Endothelial cell of umbilical vein (primary cell): ENCODE data around the gene TIRAP. TPM values are rescaled to one million over a fixed set of nuclear protein-coding genes. Genes with fewer than 3 reads are reported as not detected.

ENCODE experiments used
- BruUV-seq: library from RNA; stranded (reverse); fragments of 400-500 nt; replicated peaks from 2 replicates; lab custom pipeline; 2021; lab: Mats Ljungman, UMichigan
- CTCF ChIA-PET: fragments of 300-600, 350-600 bp; sonication (Branson Sonifier 250); formaldehyde crosslinking; loops from one replicate; lab custom pipeline; 2021; ENCODE audit warnings: antibody characterized with exemption, inconsistent platforms; lab: Charles Lee
- POLR2A ChIA-PET: fragments of 300-600, 350-600 bp; sonication (Branson Sonifier 250); formaldehyde crosslinking; loops from one replicate; lab custom pipeline; 2021; ENCODE audit warnings: antibody characterized with exemption, inconsistent platforms; lab: Charles Lee
- DNase-seq: peaks from one replicate; pipeline ENCODE4 v3.0.0-alpha.2; 2011; ENCODE audit warnings: low read depth, low spot score
- FAIRE-seq: peaks from 2 replicates; lab custom pipeline; 2011; peaks lifted over from hg19 to GRCh38; lab: Jason Lieb, UNC
- H2AFZ ChIP-seq: 2 replicates; pipeline ENCODE4 v1.6.0; 2012; ENCODE audit warnings: low read depth, low read length, control low read depth, inconsistent platforms
- H3K27ac ChIP-seq: 2 replicates; pipeline ENCODE4 v1.5.1; 2011; ENCODE audit warnings: low read depth, mild to moderate bottlenecking, control low read depth, low read length, moderate library complexity; ENCODE audit not compliant: insufficient read depth
- H3K27me3 ChIP-seq, 2 experiments: 2 replicates each; pipeline versions ENCODE4 v1.6.0 to v1.6.1; 2011; ENCODE audit warnings: low read length in 2 of 2, mixed read lengths in 1 of 2; ENCODE audit not compliant: control insufficient read depth in 2 of 2, insufficient read depth in 2 of 2
- H3K36me3 ChIP-seq, 2 experiments: 2 replicates in 1 of 2; 3 replicates in 1 of 2; pipeline ENCODE4 v1.5.1; 2011; ENCODE audit warnings: low read length in 2 of 2, mild to moderate bottlenecking in 1 of 2, moderate library complexity in 1 of 2; ENCODE audit not compliant: control insufficient read depth in 2 of 2, insufficient read depth in 2 of 2; ENCODE audit errors: extremely low read depth in 1 of 2
- H3K4me1 ChIP-seq: 3 replicates; pipeline ENCODE4 v1.5.1; 2011; ENCODE audit warnings: mild to moderate bottlenecking, low read length; ENCODE audit not compliant: control insufficient read depth, insufficient read depth; ENCODE audit errors: extremely low read depth
- H3K4me2 ChIP-seq: 2 replicates; pipeline ENCODE4 v1.6.1; 2011; ENCODE audit warnings: low read length, control low read depth, mixed read lengths; ENCODE audit not compliant: insufficient read depth
- H3K4me3 ChIP-seq, 3 experiments: fragments of 200-600 bp in 1 of 3; sonication (generic), shearing (Covaris generic) in 1 of 3; replicated peaks in 1 of 3; 2 replicates each; pipeline ENCODE4 v1.5.1; 2011 to 2016; ENCODE audit warnings: control low read depth in 3 of 3, low read length in 3 of 3, mild to moderate bottlenecking in 2 of 3, inconsistent platforms in 1 of 3, low read depth in 1 of 3, moderate library complexity in 1 of 3; ENCODE audit not compliant: insufficient read depth in 1 of 3
- H3K79me2 ChIP-seq: 2 replicates; pipeline ENCODE4 v1.6.0; 2012; ENCODE audit warnings: low read length, inconsistent platforms; ENCODE audit not compliant: control insufficient read depth, insufficient read depth
- H3K9ac ChIP-seq: replicated peaks from 2 replicates; pipeline ENCODE3; 2011; ENCODE audit warnings: low read length, control low read depth; ENCODE audit not compliant: insufficient read depth; ENCODE audit errors: extremely low read depth
- H3K9me1 ChIP-seq: replicated peaks from 3 replicates; pipeline ENCODE4 v1.6.0; 2011; ENCODE audit warnings: mild to moderate bottlenecking, low read length; ENCODE audit not compliant: control insufficient read depth, insufficient read depth; ENCODE audit errors: extremely low read depth
- H3K9me3 ChIP-seq: replicated peaks from 2 replicates; pipeline ENCODE4 v1.5.1; 2012; ENCODE audit warnings: low read length, inconsistent platforms; ENCODE audit not compliant: control insufficient read depth, insufficient read depth
- H4K20me1 ChIP-seq: replicated peaks from 2 replicates; pipeline ENCODE3; 2011; ENCODE audit warnings: mild to moderate bottlenecking, low read length; ENCODE audit not compliant: control insufficient read depth, insufficient read depth; ENCODE audit errors: extremely low read depth
- EZH2 ChIP-seq: IDR thresholded peaks from 2 replicates; pipeline ENCODE4 v1.6.1; 2012; ENCODE audit warnings: borderline replicate concordance, low read depth, mild to moderate bottlenecking, moderate library complexity, low read length, inconsistent platforms; ENCODE audit not compliant: severe bottlenecking
- FOS ChIP-seq: IDR thresholded peaks from 2 replicates; pipeline ENCODE4 v1.6.1; 2011; ENCODE audit warnings: mild to moderate bottlenecking, low read length, moderate library complexity, borderline replicate concordance; ENCODE audit not compliant: insufficient read depth
- GATA2 ChIP-seq: IDR thresholded peaks from 2 replicates; pipeline ENCODE4 v1.7.0; 2011; ENCODE audit warnings: low read depth, mild to moderate bottlenecking, moderate library complexity, mixed read lengths, low read length; ENCODE audit not compliant: insufficient read length, insufficient read depth
- JUN ChIP-seq: IDR thresholded peaks from 2 replicates; pipeline ENCODE4 v1.6.1; 2011; ENCODE audit warnings: borderline replicate concordance, low read depth; ENCODE audit not compliant: insufficient read length, insufficient read depth
- MAX ChIP-seq: IDR thresholded peaks from 2 replicates; pipeline ENCODE4 v1.6.1; 2011; ENCODE audit not compliant: insufficient read depth, insufficient read length
- MYC ChIP-seq: IDR thresholded peaks from one replicate; pipeline ENCODE4 v1.6.1; 2011; ENCODE audit warnings: mild to moderate bottlenecking, low read depth, low read length
- POLR2A ChIP-seq: IDR thresholded peaks from 2 replicates; pipeline ENCODE4 v1.6.1; 2012; ENCODE audit warnings: low read depth, mild to moderate bottlenecking, control low read depth, low read length
- POLR2AphosphoS5 ChIP-seq: IDR thresholded peaks from 2 replicates; pipeline ENCODE4 v1.6.1; 2012; ENCODE audit warnings: low read depth, mild to moderate bottlenecking, control low read depth, low read length, moderate library complexity; ENCODE audit not compliant: insufficient read depth
- dilution Hi-C: fragments of 300-500 bp; cut with MboI; formaldehyde crosslinking; loops from one replicate; pipeline ENCODE4 v1.15.0; 2019; ENCODE audit warnings: low sequenced_read_pairs; ENCODE audit not compliant: extremely low pct_ligation_motif_present
- intact Hi-C: fragments of 100-400 bp; cut with micrococcal nuclease; formaldehyde crosslinking; loops from one replicate; pipeline ENCODE4 v1.10.0; 2022
- polyA plus RNA-seq, 4 experiments: library from polyadenylated mRNA; depleted of rRNA in 3 of 4; stranded (reverse) in 3 of 4; unstranded in 1 of 4; fragments of >200 nt; gene quantifications; 2 replicates each; pipeline versions ENCODE4 v1.2.1 to v1.2.3, GENCODE V29; 2011 to 2012; ENCODE audit warnings: missing spikeins in 1 of 4
- total RNA-seq: library from RNA; stranded (reverse); gene quantifications from 2 replicates; pipeline ENCODE4 v1.2.3, GENCODE V29; 2021
- TF ChIP-seq, protein P1 (sequence below), 2 donors: IDR thresholded peaks; 1 replicate in 1 of 2; 2 replicates in 1 of 2; pipeline ENCODE4 v1.5.1; 2011; ENCODE audit warnings: low read length in 2 of 2, mild to moderate bottlenecking in 2 of 2, moderate library complexity in 2 of 2, control low read depth in 1 of 2, inconsistent platforms in 1 of 2, low read depth in 1 of 2; ENCODE audit not compliant: insufficient read depth in 1 of 2; ENCODE audit errors: extremely low read depth in 1 of 2

The TIRAP gene
- total and polyA plus RNA-seq, 2 donors (not counting 3 experiments of a cell fraction or from before 2014, with no cell fraction given), result 9.3 to 11.0 TPM

DNA sequence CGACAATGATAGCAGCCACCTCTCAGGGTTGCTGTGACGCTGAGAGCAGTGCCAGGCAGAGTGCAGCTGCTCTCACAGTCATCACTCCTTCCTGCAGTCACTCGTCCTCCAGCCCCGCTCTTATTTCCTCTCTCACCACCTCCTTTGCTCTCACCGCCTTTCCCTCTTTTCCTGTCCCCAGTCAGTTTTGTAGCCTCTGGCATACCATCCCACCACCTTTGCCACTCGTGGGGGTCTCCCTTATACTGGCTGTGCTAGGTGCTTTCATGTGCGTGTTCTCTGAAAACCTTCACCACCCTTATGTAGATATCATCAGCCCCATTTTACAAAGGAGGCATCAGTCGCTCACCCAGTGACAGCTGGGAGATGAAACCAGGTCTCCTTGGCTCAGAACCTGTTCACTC is 53.2 kb downstream of the TIRAP start:
- no peak for TF ChIP-seq GATA2
- no peak for TF ChIP-seq MYC
- TF ChIP-seq JUN, result no peak
- no peak for TF ChIP-seq POLR2A
- TF ChIP-seq, protein P1, sequence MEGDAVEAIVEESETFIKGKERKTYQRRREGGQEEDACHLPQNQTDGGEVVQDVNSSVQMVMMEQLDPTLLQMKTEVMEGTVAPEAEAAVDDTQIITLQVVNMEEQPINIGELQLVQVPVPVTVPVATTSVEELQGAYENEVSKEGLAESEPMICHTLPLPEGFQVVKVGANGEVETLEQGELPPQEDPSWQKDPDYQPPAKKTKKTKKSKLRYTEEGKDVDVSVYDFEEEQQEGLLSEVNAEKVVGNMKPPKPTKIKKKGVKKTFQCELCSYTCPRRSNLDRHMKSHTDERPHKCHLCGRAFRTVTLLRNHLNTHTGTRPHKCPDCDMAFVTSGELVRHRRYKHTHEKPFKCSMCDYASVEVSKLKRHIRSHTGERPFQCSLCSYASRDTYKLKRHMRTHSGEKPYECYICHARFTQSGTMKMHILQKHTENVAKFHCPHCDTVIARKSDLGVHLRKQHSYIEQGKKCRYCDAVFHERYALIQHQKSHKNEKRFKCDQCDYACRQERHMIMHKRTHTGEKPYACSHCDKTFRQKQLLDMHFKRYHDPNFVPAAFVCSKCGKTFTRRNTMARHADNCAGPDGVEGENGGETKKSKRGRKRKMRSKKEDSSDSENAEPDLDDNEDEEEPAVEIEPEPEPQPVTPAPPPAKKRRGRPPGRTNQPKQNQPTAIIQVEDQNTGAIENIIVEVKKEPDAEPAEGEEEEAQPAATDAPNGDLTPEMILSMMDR (IDR thresholded peaks at IDR 0.05; ENCODE audit: extremely low read depth in 1 of 2, insufficient read depth in 1 of 2, low read depth in 1 of 2, low read length in 2 of 2), result no peak
- TF ChIP-seq EZH2, result no peak
- no peak for TF ChIP-seq FOS
- TF ChIP-seq POLR2AphosphoS5, result no peak
- TF ChIP-seq MAX, result no peak
- intact Hi-C loops, result loop anchor here (1.0 kb wide), 3 partner anchors 10 to 26 kb away; partner anchors contain the start of gene ST3GAL4
- H4K20me1 ChIP-seq, result no peaks in the 10 kb centered on the region
- H2AFZ ChIP-seq, result peak overlapping the region; percentile 3
- no peak overlapping the region for H3K4me3 ChIP-seq
- H3K9ac ChIP-seq, result peak overlapping the region; percentile 87
- dilution Hi-C loops, result no loop called here
- no peaks in the 10 kb centered on the region for H3K36me3 ChIP-seq
- H3K4me2 ChIP-seq, result peak overlapping the region; percentile 14
- H3K4me1 ChIP-seq, result peaks cover 44% of the 10 kb centered on the region
- ChIA-PET CTCF (interaction anchor here (0.5 to 3.6 kb wide), 5 partner anchors 19 to 144 kb away, joined by 3 to 14 read pairs (median 6); partner anchors contain the start of gene ST3GAL4), POLR2A (no interaction called here)
- H3K9me3 ChIP-seq, result no peaks in the 10 kb centered on the region
- no peaks in the 10 kb centered on the region for H3K79me2 ChIP-seq
- FAIRE-seq, result no peak
- H3K27ac ChIP-seq, result peak overlapping the region; percentile 95
- BruUV-seq, result TSS peak; percentile 69
- H3K27me3 ChIP-seq, result no peaks in the 10 kb centered on the region
- DNase-seq, result no peak
- H3K9me1 ChIP-seq, result no peaks in the 10 kb centered on the region
